GM20431 (cell line): Measurements from ENCODE around the gene DAB2.
"Not testable (repeated sequence)": the region's sequence is repeated elsewhere in the genome, so short reads cannot be mapped to it uniquely, and the experiment has no call there.

Experiments used
- in situ Hi-C: fragments of 300-500 bp; cut with MseI, MboI; formaldehyde crosslinking; loops from one replicate; pipeline ENCODE4 v1.15.0; 2020; ENCODE audit warnings: low sequenced_read_pairs; ENCODE audit not compliant: unreplicated experiment

Gene DAB2

DNA sequence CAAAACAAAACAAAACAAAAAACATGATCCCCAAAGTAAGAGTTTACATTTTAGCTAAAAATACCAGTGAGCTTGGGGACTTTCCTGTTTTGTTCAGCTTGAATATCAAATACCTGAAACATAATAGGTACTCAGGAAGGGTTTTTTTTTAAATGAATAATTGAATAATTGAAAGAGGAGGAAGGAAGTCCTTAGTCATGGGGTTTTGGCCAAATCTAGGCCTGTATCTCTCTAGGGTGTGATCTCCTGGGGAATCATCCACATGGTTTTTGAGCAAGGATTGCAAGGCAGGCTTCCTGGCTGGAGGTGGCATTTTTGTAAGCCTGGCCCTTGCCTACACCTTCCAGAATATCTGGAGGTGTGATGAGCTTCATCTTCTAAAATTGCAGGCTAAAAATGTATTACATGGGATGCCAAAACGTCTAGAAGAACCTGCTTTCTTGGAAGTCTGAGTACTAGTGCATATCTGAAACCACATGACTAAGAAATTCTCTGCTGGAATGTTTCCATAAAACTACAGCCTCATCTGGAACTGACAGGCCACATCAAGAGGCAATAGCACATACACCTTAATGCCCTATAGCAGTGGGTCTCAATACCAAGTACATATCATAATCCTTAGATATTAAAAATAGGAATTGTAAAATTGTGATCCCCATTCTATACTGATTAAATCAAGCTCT lies 70.9 kb downstream of the DAB2 start:
- in situ Hi-C loops, result no loop called here

GRCh38 chr5:39352951-39353350 lies 71.8 kb downstream of the DAB2 start:
- in situ Hi-C loops, result no loop called here

DNA sequence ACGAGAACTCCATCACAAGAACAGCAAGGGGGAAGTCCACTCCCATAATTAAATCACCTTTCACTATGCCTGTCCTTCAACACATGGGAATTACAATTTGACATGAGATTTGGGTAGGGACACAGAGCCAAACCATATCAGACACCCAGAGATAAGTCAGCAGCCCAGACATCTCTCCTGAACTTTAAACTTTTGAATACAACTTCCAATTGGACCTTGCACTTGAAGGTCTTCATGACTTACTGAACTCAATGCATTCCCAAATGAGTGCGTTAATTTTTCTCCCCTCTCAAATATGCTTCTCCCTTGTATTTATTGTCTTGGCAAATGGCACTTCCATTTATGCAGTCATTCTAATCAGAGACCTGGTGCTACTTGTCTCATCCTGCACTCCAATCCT lies 72.6 kb downstream of the DAB2 start:
- in situ Hi-C loops, result no loop called here

DNA sequence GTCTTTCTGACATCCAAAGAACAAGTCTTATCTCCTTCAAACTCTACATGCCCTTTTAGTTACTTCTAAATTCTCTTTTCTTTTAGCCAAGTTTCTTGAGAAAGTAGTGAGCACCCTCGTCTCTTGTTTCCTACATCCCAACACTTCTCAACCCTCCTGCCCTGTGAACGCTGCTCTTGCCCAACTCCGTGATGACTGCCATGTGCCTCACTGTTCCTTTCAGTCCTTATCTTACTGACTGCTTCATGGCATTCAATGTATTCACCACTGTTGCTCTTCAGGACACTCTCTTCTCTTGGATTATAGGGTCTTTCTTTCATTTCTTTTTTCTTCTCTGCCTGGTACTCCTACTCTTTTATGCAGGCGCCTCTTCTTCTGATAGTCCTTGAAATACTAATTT lies 75.3 kb downstream of the DAB2 start:
- in situ Hi-C loops, result no loop called here

- in situ Hi-C loops, result no loop called here
These were observed 82.3 kb downstream of the DAB2 start for GRCh38 chr5:39342460-39342859.

- in situ Hi-C loops, result no loop called here
These were observed 82.9 kb downstream of the DAB2 start for GRCh38 chr5:39341896-39342295.

GRCh38 chr5:39340506-39340905 lies 84.3 kb downstream of the DAB2 start:
- in situ Hi-C loops, result no loop called here

DNA sequence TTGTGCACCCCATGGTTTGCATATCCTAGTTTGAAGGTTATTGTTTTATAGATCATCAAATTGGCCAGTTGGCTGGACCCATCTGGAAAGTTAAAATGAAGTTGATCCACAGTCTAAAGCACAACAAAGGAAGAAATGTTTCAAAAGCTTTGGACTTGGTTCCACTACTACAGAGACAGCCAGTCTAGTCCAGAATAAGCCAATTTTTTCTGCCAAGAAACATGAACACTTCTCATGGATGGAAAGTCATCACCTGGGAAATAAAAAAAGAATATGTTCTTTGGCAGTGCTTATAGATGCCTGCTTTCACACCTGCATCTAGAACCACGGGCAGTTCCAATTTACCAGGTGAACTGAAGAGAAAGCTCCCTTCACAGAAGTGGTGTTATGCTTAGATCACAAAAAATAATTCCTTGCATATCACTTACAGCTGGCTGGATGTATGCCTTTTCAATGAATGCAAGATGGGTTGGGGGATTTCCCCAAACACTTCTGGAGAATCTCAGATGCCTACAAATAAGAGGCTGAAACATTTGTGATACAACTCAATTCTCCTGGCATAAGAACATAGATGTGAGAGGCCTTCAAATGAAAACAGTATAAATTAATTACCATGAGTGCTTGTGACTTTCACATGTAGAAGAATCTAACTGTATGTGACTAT lies 87.4 kb downstream of the DAB2 start:
- in situ Hi-C loops, result no loop called here

DNA sequence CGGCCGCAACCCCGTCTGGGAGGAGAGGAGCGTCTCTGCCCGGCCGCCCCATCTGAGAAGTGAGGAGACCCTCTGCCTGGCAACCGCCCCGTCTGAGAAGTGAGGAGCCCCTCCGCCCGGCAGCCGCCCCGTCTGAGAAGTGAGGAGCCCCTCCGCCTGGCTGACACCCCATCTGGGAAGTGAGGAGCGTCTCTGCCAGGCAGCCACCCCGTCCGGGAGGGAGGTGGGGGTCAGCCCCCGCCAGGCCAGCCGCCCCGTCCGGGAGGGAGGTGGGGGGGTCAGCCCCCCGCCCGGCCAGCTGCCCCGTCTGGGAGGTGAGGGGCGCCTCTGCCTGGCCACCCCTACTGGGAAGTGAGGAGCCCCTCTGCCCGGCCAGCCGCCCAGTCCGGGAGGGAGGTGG lies 90.5 kb downstream of the DAB2 start:
- in situ Hi-C loops, result not testable (repeated sequence)

- in situ Hi-C loops, result no loop called here
These were observed 91.7 kb downstream of the DAB2 start for GRCh38 chr5:39333104-39333503.

GRCh38 chr5:39331861-39332381 lies 92.9 kb downstream of the DAB2 start:
- in situ Hi-C loops, result no loop called here

- in situ Hi-C loops, result no loop called here
These were observed 96.0 kb downstream of the DAB2 start for GRCh38 chr5:39328731-39329130.

DNA sequence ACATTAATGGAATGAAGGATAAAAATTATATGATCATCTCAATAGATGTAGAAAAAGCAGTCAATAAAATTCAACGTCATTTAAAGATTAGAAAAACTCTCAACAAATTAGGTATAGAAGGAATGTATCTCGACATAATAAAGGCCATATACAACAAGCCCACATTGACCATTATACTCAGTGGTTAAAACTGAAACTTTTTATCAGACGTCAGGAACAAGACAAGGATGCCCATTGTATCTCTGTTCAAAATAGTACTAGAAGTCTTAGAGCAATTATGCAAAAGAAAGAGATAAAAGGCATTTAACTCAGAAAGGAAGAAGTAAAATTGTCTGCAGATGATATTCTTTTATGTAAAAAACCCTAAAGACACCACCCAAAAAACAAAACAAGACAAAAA lies 101.2 kb downstream of the DAB2 start:
- in situ Hi-C loops, result no loop called here
